Kidney (tissue), 14 donors: ENCODE results near the gene RGS6. TPM values are rescaled to one million over a fixed set of nuclear protein-coding genes. Genes with fewer than 3 reads are reported as not detected.

Experiments used
- DNase-seq, 5 donors: peaks; one replicate each; pipeline ENCODE4 v3.0.0-alpha.2; 2013 to 2020
- FAIRE-seq: peaks from 2 replicates; lab custom pipeline; 2012; peaks lifted over from hg19 to GRCh38; lab: Jason Lieb, UNC
- H3K27ac ChIP-seq, 2 donors: one replicate each; pipeline ENCODE4 v1.7.0; 2013; ENCODE audit warnings: low read depth in 2 of 2, low read length in 2 of 2, inconsistent platforms in 1 of 2
- H3K27me3 ChIP-seq: one replicate; pipeline ENCODE4 v1.7.1; 2013; ENCODE audit warnings: low read length, inconsistent platforms; ENCODE audit not compliant: control insufficient read depth, insufficient read depth
- H3K36me3 ChIP-seq, 3 donors: one replicate each; pipeline versions ENCODE4 v1.7.0 to v1.7.1; 2013; ENCODE audit warnings: low read length in 3 of 3, control low read depth in 1 of 3, inconsistent platforms in 1 of 3; ENCODE audit not compliant: insufficient read depth in 3 of 3, control insufficient read depth in 2 of 3
- H3K4me1 ChIP-seq, 3 donors: one replicate each; pipeline versions ENCODE4 v1.7.0 to v1.7.1; 2013; ENCODE audit warnings: low read length in 3 of 3, inconsistent platforms in 1 of 3, low read depth in 1 of 3; ENCODE audit not compliant: control insufficient read depth in 2 of 3, insufficient read depth in 2 of 3
- H3K4me3 ChIP-seq, 3 donors: one replicate each; pipeline versions ENCODE4 v1.7.0 to v1.8.1; 2013; ENCODE audit warnings: low read length in 3 of 3, control low read depth in 1 of 3, inconsistent platforms in 1 of 3
- H3K9ac ChIP-seq, 3 donors: one replicate each; pipeline versions ENCODE4 v1.7.0 to v1.7.1; 2013; ENCODE audit warnings: low read length in 3 of 3, control low read depth in 1 of 3, inconsistent platforms in 1 of 3
- H3K9me3 ChIP-seq, 3 donors: one replicate each; pipeline versions ENCODE4 v1.7.0 to v1.7.1; 2013; ENCODE audit warnings: low read length in 3 of 3, control low read depth in 1 of 3, inconsistent platforms in 1 of 3; ENCODE audit not compliant: control insufficient read depth in 2 of 3, insufficient read depth in 1 of 3
- CTCF ChIP-seq: IDR thresholded peaks from 3 replicates; pipeline ENCODE4 v1.5.1; 2012; ENCODE audit warnings: mild to moderate bottlenecking, moderate library complexity, borderline replicate concordance; ENCODE audit not compliant: insufficient read depth; ENCODE audit errors: extremely low read depth
- intact Hi-C: fragments of 100-400 bp; cut with DNase I; formaldehyde crosslinking; loops from one replicate; pipeline ENCODE4 v1.11.1; 2022
- polyA plus RNA-seq: library from polyadenylated mRNA; stranded (reverse); fragments of 350-450 nt; fragmentation: Illumina TruSeq; extraction: RNeasy Lipid Tissue Mini Kit (QIAGEN cat#74804); gene quantifications from one replicate; pipeline ENCODE4 v1.2.3, GENCODE V29; 2014; ENCODE audit warnings: low read depth, low replicate concordance; ENCODE audit not compliant: insufficient read depth
- total RNA-seq: library from RNA; stranded (reverse); fragmentation: NEBNext Ultra II Directional; extraction: Animal tissue kit (Norgen Biotek cat#: 25700); gene quantifications from one replicate; pipeline ENCODE4 v1.2.1, GENCODE V29; 2021
- donor health status: control.
- donor health status: control.
- donor health status: control.
- donor health status: control.
- donor health status: control.
- donor health status: DM: yes; HTN: yes; CAD: no.
- donor health status: Normal renal cell carcinoma (clear cell type).

Gene RGS6
- total and polyA plus RNA-seq, 2 donors from 2014 or later: 1.1 to 1.4 TPM

- FAIRE-seq: no peak
- intact Hi-C loops: no loop called here
- H3K9ac ChIP-seq: no peak overlapping the region
These were observed 469.6 kb downstream of the RGS6 start for GRCh38 chr14:72401632-72402376.

GRCh38 chr14:72402377-72402772 is 470.1 kb downstream of the RGS6 start:
- Histone ChIP-seq H3K4me3 (no peak overlapping the region), H3K36me3 (no peaks in the 10 kb centered on the region), H3K9ac (no peak overlapping the region), H3K27ac (no peak overlapping the region), H3K4me1 (no peaks in the 10 kb centered on the region), H3K9me3 (no peaks in the 10 kb centered on the region), H3K27me3 (no peaks in the 10 kb centered on the region)
- DNase-seq: no peak
- FAIRE-seq: no peak
- intact Hi-C loops: no loop called here
- no peak for TF ChIP-seq CTCF

More at GRCh38 chr14:72401632-72402376, 469.6 kb downstream of the RGS6 start:
- Histone ChIP-seq H3K4me1 (no peaks in the 10 kb centered on the region), H3K36me3 (no peaks in the 10 kb centered on the region), H3K27ac (no peak overlapping the region), H3K9me3 (no peaks in the 10 kb centered on the region), H3K4me3 (no peak overlapping the region), H3K27me3 (no peaks in the 10 kb centered on the region)
- TF ChIP-seq CTCF: no peak
- DNase-seq: no peak

GRCh38 chr14:72404106-72404774 is 472.0 kb downstream of the RGS6 start:
- Histone ChIP-seq H3K27me3 (no peaks in the 10 kb centered on the region), H3K9me3 (peaks cover 0 to 4% (median 0%) of the 10 kb centered on the region in 3 donors), H3K27ac (no peak overlapping the region), H3K36me3 (no peaks in the 10 kb centered on the region), H3K4me1 (no peaks in the 10 kb centered on the region), H3K9ac (no peak overlapping the region), H3K4me3 (no peak overlapping the region)
- TF ChIP-seq CTCF: no peak
- intact Hi-C loops: no loop called here
- DNase-seq (no peak), FAIRE-seq (no peak)
